Omental fat pad (tissue), 4 donors: ENCODE measurements around the gene BMP2K. TPM values are rescaled to one million over a fixed set of nuclear protein-coding genes. Genes with fewer than 3 reads are reported as not detected.

Source experiments
- ATAC-seq: fragments of 150-250 bp; one replicate; pipeline ENCODE4 v1.9.1; 2016; ENCODE audit warnings: mild to moderate bottlenecking, moderate library complexity; ENCODE audit not compliant: low FRiP score
- DNase-seq: peaks from one replicate; pipeline ENCODE4 v3.0.0-alpha.2; 2019; ENCODE audit warnings: low spot score
- total RNA-seq, 4 donors: library from RNA; depleted of rRNA; stranded (reverse); fragments of >200 nt; gene quantifications; one replicate each; pipeline ENCODE4 v1.1.0, GENCODE V29; 2016
- TF ChIP-seq, protein P1 (sequence below), 3 donors: fragments of 450-650 bp; IDR thresholded peaks; one replicate each; pipeline ENCODE4 v1.5.1; 2016 to 2017; ENCODE audit warnings: antibody characterized with exemption in 3 of 3, mild to moderate bottlenecking in 3 of 3, moderate library complexity in 2 of 3

BMP2K gene
- total RNA-seq, 4 donors from 2014 or later: 33.2 to 64.1 (median 43.7) TPM

DNA sequence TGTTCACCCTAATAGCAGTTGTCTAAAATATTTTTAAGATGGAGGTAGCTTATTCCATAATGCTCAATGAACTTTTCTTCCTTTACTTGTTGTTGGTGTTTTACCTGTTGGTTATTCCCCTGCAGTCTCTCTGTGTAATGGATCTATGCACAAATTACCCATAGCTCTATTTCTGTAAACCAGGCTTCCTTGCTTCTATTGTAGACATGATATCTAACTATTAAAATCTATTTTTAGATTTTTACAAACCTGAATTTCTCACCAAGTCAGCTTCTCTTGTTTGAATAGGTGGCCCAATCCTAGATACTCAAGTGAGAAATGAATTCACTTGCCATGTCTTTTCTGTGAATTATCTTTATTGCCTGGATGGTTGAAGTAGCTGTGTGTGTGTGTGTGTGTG, 24.8 kb downstream of the BMP2K start:
- no peak for ATAC-seq

GRCh38 chr4:78803983-78804382, 27.8 kb downstream of the BMP2K start:
- DNase-seq (no peak), ATAC-seq (no peak)
- TF ChIP-seq, protein P1, sequence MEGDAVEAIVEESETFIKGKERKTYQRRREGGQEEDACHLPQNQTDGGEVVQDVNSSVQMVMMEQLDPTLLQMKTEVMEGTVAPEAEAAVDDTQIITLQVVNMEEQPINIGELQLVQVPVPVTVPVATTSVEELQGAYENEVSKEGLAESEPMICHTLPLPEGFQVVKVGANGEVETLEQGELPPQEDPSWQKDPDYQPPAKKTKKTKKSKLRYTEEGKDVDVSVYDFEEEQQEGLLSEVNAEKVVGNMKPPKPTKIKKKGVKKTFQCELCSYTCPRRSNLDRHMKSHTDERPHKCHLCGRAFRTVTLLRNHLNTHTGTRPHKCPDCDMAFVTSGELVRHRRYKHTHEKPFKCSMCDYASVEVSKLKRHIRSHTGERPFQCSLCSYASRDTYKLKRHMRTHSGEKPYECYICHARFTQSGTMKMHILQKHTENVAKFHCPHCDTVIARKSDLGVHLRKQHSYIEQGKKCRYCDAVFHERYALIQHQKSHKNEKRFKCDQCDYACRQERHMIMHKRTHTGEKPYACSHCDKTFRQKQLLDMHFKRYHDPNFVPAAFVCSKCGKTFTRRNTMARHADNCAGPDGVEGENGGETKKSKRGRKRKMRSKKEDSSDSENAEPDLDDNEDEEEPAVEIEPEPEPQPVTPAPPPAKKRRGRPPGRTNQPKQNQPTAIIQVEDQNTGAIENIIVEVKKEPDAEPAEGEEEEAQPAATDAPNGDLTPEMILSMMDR (IDR thresholded peaks at IDR 0.05): no peak

More for the DNA sequence above, 24.8 kb downstream of the BMP2K start:
- DNase-seq: no peak
- TF ChIP-seq, protein P1 (IDR thresholded peaks at IDR 0.05): no peak

DNA sequence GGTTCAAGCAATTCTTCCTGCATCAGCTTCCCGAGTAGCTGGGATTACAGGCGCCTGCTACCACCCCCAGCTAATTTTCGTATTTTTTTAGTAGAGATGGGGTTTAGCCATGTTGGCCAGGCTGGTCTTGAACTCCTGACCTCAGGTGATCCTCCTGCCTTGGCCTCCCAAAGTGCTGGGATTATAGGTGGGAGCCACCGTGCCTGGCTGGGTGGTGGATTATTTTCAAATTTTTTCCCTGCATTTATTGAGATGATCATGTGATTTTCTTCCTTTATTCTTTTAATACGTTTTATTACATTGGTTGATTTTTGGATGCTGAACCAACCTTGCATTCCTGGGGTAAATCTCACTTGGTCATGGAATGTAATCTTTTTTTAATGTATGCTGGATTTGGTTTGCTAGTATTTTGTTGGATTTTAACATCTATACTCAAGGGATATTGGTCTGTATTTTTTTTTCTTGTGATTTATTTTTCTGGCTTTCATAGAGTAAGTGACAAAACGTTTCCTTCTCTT, 30.9 kb downstream of the BMP2K start:
- ATAC-seq: no peak
- TF ChIP-seq, protein P1 (IDR thresholded peaks at IDR 0.05): no peak

GRCh38 chr4:78809295-78809694, 33.1 kb downstream of the BMP2K start:
- DNase-seq (no peak), ATAC-seq (no peak)
- TF ChIP-seq, protein P1 (IDR thresholded peaks at IDR 0.05): no peak

More for the DNA sequence above, 30.9 kb downstream of the BMP2K start:
- DNase-seq: no peak

DNA sequence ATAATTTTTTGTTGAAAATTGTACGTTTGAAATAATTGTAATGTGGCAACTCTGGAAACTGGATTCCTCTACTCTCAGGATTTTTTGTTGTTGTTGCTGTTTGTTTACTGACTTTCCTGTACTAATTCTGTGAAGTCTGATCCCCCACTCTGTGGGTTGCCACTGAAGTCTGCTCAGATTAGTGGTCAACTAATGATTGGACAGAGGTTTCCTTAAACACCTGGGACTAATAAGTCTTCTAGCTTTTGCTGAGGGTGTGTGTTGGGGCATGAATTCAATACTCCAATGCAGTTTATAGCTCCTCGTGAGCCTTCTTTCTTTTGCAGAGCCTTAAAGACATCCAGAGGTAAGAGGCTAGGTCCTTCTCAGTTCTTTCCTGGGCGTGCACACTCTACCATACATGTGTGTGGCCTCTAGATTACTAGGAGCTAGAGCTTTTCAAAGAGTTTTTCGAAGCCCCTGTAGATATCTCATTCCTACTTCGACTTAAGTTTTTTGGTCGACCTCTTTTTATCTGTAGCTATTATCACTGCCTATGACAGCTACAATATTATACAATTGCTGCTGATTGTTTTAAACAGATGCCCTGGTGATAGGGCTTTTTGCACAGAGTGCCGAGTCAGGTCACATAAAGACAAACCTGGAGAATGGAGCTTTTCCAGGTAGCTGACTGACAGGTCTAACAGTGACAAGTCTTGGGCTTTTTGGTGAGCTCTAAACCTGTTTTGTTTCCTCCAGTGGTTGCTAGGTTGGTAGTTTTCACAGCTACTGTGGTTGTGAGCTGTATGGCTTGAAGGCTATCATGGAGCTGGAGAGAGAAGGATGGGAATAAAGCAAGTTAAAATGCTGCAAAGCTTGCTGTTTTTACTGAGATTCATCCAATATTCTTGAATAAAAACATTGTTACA, 34.0 kb downstream of the BMP2K start:
- TF ChIP-seq, protein P1 (IDR thresholded peaks at IDR 0.05): no peak
- no peak for DNase-seq
- ATAC-seq: no peak

DNA sequence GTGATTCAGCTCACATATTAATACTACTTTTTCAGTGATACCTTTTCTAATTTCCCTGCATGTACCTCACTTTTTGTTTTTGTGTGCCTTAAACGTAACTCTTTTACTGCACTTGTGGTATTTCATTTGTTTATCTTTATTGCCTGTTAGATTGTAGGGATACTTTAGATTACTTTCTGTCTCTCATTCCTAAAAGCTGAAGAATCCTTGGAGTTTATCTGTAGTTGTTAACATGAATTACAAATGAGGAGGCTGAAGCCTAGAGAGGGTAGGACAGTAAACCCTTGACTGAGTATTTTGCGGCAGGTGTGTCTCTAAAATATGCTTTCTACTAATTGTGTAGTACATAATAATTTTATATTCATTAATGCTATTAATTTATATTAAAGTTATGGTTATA, 34.9 kb downstream of the BMP2K start:
- DNase-seq: no peak
- no peak for ATAC-seq
- TF ChIP-seq, protein P1 (IDR thresholded peaks at IDR 0.05): no peak
